HG03175 (cell line): ENCODE results near the gene ZFYVE27.

ENCODE experiments used
- ATAC-seq: cut with Tn5 transposase; IDR thresholded peaks from one replicate; pipeline ENCODE4 v1.9.1; 2021; ENCODE audit warnings: mild to moderate bottlenecking, moderate library complexity; ENCODE audit not compliant: unreplicated experiment

The ZFYVE27 gene

GRCh38 chr10:97785731-97786130 is 48.8 kb downstream of the ZFYVE27 start:
- no peak for ATAC-seq

GRCh38 chr10:97788552-97789442 is 51.9 kb downstream of the ZFYVE27 start:
- no peak for ATAC-seq

- no peak for ATAC-seq
These were observed 53.0 kb downstream of the ZFYVE27 start for GRCh38 chr10:97789770-97790397.

GRCh38 chr10:97791824-97792721 is 55.1 kb downstream of the ZFYVE27 start:
- peak; percentile 69 for ATAC-seq

- no peak for ATAC-seq
These were observed 59.0 kb downstream of the ZFYVE27 start for GRCh38 chr10:97795886-97796285.

- no peak for ATAC-seq
These were observed 59.7 kb downstream of the ZFYVE27 start for GRCh38 chr10:97796651-97797050.

GRCh38 chr10:97798958-97799610 is 62.2 kb downstream of the ZFYVE27 start:
- no peak for ATAC-seq

GRCh38 chr10:97800474-97800873 is 63.5 kb downstream of the ZFYVE27 start:
- no peak for ATAC-seq

GRCh38 chr10:97801422-97801821 is 64.5 kb downstream of the ZFYVE27 start:
- no peak for ATAC-seq

GRCh38 chr10:97805096-97805884 is 68.4 kb downstream of the ZFYVE27 start:
- ATAC-seq: no peak

- ATAC-seq: no peak
These were observed 69.0 kb downstream of the ZFYVE27 start for GRCh38 chr10:97805949-97806348.

GRCh38 chr10:97810446-97810845 is 73.5 kb downstream of the ZFYVE27 start:
- no peak for ATAC-seq
